GM18868 (cell line): ENCODE data around the gene NECAB2.

ENCODE experiments used
- ATAC-seq: cut with Tn5 transposase; IDR thresholded peaks from one replicate; pipeline ENCODE4 v1.9.1; 2021; ENCODE audit warnings: mild to moderate bottlenecking, moderate library complexity; ENCODE audit not compliant: unreplicated experiment

NECAB2 gene

GRCh38 chr16:83951544-83951943 lies 16.5 kb upstream of the NECAB2 start:
- no peak for ATAC-seq

- no peak for ATAC-seq
These were observed 15.5 kb upstream of the NECAB2 start for GRCh38 chr16:83952587-83952939.

GRCh38 chr16:83952940-83953795 lies 14.9 kb upstream of the NECAB2 start, which contains the start of gene OSGIN1:
OSGIN1 (plus strand) TSS chr16:83953240; CDS start chr16:83957672, 4,432 bp downstream.
- ATAC-seq, result peak; percentile 87

- peak; percentile 39 for ATAC-seq
These were observed 14.1 kb upstream of the NECAB2 start for GRCh38 chr16:83953796-83954576.

- ATAC-seq, result no peak
These were observed 13.4 kb upstream of the NECAB2 start for GRCh38 chr16:83954577-83955016.

- ATAC-seq, result no peak
These were observed 12.6 kb upstream of the NECAB2 start for GRCh38 chr16:83955218-83956130.

GRCh38 chr16:83956336-83957289 lies 11.4 kb upstream of the NECAB2 start:
- peak; percentile 48 for ATAC-seq

- no peak for ATAC-seq
These were observed 10.7 kb upstream of the NECAB2 start for GRCh38 chr16:83957296-83957855.

- no peak for ATAC-seq
These were observed 9.8 kb upstream of the NECAB2 start for GRCh38 chr16:83958137-83958845.

- ATAC-seq, result no peak
These were observed 9.0 kb upstream of the NECAB2 start for GRCh38 chr16:83958846-83959565.

- no peak for ATAC-seq
These were observed 8.2 kb upstream of the NECAB2 start for GRCh38 chr16:83959656-83960434.

- ATAC-seq, result no peak
These were observed 7.4 kb upstream of the NECAB2 start for GRCh38 chr16:83960521-83961249.

- ATAC-seq, result no peak
These were observed 6.5 kb upstream of the NECAB2 start for GRCh38 chr16:83961591-83961990.

- ATAC-seq, result no peak
These were observed 4.5 kb upstream of the NECAB2 start for GRCh38 chr16:83963277-83964119.

GRCh38 chr16:83964684-83965443 lies 3.2 kb upstream of the NECAB2 start:
- ATAC-seq, result no peak
